ENCODE measurements around the gene SMCR8.
"Not testable (repeated sequence)": the region's sequence is repeated elsewhere in the genome, so short reads cannot be mapped to it uniquely, and the experiment has no call there.

Gene SMCR8, protein sequence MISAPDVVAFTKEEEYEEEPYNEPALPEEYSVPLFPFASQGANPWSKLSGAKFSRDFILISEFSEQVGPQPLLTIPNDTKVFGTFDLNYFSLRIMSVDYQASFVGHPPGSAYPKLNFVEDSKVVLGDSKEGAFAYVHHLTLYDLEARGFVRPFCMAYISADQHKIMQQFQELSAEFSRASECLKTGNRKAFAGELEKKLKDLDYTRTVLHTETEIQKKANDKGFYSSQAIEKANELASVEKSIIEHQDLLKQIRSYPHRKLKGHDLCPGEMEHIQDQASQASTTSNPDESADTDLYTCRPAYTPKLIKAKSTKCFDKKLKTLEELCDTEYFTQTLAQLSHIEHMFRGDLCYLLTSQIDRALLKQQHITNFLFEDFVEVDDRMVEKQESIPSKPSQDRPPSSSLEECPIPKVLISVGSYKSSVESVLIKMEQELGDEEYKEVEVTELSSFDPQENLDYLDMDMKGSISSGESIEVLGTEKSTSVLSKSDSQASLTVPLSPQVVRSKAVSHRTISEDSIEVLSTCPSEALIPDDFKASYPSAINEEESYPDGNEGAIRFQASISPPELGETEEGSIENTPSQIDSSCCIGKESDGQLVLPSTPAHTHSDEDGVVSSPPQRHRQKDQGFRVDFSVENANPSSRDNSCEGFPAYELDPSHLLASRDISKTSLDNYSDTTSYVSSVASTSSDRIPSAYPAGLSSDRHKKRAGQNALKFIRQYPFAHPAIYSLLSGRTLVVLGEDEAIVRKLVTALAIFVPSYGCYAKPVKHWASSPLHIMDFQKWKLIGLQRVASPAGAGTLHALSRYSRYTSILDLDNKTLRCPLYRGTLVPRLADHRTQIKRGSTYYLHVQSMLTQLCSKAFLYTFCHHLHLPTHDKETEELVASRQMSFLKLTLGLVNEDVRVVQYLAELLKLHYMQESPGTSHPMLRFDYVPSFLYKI

DNA sequence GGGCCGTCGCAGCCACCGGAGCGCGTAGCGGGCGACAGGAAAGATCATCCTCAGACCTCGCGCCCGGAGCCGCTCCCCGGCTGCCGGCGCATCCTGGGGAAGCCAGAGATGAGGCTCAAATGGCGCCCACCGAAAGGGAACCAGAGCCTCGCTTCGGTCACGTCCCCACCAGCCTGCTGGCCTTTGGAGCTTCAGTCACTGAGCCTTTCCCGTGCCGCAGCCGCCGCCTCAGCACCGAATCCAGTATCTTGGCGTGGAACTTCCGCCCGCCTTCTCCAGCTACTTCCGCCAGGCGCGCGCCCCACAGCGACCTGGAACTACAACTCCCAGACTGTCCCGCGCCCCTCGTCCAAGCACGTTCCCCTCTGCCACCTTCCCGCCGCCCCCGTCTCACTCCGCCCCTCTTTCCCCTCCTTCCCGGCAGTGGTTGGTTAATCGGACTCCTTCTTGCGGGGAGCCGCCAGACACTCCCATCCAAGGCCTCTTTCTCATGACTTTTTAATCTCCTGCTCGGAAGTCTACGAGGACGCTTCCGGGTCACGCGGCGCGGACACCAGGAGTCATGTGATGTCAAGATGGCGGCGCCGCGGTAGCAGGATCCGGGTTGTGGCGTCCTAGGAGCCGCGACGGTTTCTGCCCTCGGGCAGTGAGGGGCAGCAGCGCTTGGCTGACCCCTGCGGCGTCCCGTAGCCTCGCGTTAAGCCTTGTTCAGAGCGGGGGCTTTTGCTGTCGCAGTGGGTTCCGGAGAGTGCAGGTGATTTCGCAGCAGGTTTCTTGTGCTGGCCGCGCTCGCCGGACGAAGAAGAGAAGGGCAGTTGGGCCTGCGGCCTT lies at the start of gene SMCR8, which contains the start of gene TOP3A:
Gene SMCR8 (plus strand): TSS at position 563 of the 831 bp plus-strand sequence. CDS start 497 bp downstream, outside the sequence.
Gene TOP3A (minus strand): TSS at position 264 of the 831 bp plus-strand sequence. CDS start 216 bp downstream, at position 48.
- peak; percentile 97 for DNase-seq (ENCODE audit: low read depth in 2 of 2)

- no peak for DNase-seq (ENCODE audit: low read depth in 2 of 2)
Measured at GRCh38 chr17:18267366-18267765, 47.7 kb upstream of the SMCR8 start.

GRCh38 chr17:18267927-18268711 lies 47.0 kb upstream of the SMCR8 start:
- DNase-seq (ENCODE audit: low read depth in 2 of 2) = no peak

DNA sequence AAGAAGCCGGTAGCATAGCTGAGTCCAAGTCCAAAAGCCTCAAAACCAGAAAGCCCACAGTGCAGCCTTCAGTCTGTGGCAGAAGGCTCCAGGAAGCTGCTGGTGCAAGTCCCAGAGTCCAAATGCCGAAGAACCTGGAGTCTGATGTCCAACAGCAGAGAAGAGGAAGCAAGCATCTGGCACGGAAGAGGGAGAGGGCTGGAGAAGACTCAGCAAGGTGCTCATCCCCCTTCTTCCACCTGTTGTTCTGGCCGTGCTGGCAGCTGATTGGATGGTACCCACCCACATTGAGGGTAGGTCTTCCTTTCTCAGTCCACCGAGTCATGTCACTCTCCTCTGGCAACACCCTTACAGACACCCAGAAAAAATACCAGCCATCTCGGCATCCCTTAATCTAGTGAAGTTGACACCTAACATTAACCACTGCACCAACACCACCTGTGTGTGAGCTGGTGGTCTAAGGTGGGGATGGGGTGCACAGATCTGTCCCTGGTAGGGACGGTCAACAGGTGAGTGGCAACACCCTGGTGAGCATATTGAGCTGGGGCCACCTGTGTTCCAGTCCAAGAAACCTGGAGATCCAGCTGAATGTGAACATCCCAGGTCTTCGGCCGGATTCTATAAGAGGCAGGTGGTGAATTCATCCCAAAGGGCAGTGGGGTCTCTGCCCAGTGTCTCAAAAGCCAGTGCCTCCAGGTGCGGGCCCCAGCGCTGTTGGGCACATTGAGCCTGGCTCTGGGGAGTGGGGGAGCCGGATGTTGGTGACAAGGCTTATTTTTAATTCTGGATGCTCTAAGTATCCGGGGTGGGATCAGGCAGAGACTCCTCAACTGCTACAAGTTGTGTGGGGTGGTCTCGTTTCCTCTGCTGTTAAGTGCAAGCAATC lies 44.8 kb upstream of the SMCR8 start:
- no peak for DNase-seq (ENCODE audit: low read depth in 2 of 2)

DNA sequence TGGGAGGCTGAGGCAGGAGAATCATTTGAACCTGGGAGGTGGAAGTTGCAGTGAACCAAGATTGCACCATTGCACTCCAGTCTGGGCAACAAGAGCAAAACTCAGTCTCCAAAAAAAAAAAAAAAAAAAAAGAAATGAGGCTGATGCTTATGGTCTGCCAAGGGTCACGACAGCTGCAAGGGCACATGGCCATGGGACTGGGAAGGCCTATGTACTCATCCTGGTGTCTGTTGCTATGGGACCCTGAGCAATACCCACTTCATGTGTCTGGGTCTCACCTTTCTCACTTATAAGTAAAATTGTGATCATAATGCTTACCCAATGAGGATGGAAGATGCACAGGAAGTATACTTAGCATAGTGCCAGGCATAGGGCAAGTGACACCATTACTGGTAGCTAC lies 38.0 kb upstream of the SMCR8 start:
- DNase-seq (ENCODE audit: low read depth in 2 of 2) = no peak

DNA sequence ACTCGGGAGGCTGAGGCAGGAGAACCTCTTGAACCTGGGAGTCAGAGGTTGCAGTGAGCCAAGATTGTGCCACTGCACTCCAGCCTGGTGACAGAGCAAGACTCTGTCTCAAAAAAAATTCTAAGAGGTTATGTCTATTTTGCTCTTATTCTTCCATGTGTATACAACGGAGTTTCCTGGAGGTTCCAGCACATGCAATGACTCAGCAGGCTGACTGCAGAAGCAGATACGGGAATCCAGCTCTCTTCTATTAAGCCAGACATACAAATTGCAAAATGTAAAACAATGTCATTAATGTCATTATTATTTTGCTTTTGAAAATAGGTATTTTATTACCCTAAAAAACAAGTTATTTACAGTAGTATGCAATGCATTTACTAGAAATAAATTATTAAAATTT lies 36.2 kb upstream of the SMCR8 start:
- DNase-seq (ENCODE audit: low read depth in 2 of 2) = no peak

- no peak for DNase-seq (ENCODE audit: low read depth in 2 of 2)
Measured at GRCh38 chr17:18280249-18280648, 34.8 kb upstream of the SMCR8 start.

DNA sequence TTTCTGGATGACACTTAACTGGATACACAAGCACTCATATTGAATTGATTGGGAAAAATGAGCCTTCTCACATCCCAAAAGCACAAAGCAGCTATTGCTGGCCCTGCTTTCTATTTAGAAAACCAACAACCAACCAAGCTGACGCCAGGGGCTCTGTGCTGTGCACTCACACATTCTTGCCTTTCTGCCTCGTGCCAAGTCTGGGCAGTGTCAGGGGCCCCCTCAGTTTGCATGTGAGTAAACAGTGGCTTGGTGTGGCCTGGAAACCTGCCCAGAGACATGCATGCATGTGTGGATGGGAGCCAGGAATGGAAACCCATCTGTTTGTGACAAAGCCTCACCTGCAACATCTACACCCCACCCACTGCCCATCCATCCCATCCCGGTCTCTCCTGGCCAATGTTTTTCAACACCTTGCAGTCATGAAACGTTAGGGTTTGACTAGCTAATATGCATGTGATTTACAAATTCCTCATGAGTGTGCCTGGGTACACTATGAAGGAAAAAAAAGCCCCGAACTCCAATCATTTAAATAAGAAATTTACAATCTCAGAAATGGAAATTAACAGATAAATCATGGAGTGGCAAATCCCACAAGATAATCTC lies 34.2 kb upstream of the SMCR8 start:
- no peak for DNase-seq (ENCODE audit: low read depth in 2 of 2)

DNA sequence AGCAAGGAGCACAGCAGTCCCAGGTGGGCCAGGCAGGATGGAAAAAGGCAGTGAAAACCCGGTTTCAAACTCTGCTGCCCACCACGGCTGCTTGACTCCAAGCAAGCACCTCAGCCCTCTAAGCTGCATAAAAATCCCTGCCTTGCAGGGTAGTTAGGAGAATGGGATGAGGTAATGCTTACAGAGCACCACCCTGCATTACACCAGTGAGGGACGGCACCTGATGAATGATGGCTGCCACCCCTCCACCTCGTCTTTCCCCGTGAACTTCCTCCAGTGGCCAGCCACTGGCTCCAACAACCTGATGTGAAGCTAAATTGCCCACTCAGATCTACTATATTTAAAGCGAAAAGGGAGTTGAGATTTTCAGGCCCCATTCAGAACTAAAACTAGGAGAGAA lies 33.3 kb upstream of the SMCR8 start:
- no peak for DNase-seq (ENCODE audit: low read depth in 2 of 2)

- DNase-seq (ENCODE audit: low read depth in 2 of 2) = no peak
Measured at GRCh38 chr17:18285296-18285695, 29.8 kb upstream of the SMCR8 start.

GRCh38 chr17:18291718-18292540 lies 23.2 kb upstream of the SMCR8 start:
- DNase-seq (ENCODE audit: low read depth in 2 of 2) = no peak

GRCh38 chr17:18298061-18298460 lies 17.0 kb upstream of the SMCR8 start:
- not testable (repeated sequence) for DNase-seq (ENCODE audit: low read depth in 2 of 2)

DNA sequence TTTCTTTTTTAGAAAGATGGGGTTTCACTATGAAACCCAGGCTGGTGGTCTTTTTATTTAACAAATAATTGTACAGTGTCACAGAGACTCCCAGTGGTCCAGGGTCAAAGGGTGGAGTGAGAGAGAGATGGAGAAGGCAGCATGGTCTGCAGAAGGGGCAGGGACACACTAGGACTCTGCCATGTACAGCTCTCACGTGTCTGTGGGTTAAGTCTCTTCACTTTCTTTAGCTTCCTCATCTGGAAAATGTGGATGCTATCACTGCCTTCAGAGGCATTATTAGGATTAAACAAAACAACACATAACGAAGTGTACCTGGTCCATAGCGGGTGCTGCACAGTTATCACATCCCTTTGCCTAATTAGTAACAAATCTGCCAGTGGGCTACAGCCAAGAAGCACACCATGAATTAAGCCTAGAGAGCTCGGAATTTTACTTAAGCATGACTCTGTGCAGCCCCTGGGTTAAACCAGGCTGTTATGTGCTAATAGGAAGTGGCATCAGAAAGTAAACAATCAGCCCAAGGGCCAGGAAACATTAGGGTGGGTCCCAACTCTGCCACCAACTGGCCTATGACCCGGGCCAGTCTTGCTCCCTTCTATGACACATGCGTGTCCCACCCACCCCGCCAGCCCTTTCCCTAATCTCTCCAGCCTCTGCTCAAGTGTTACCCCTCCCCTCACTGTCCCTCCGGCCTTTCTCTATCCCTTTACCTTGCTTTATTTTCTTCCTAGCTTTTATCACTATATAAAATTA lies 14.2 kb upstream of the SMCR8 start:
- no peak for DNase-seq (ENCODE audit: low read depth in 2 of 2)

- not testable (repeated sequence) for DNase-seq (ENCODE audit: low read depth in 2 of 2)
Measured at GRCh38 chr17:18303206-18303605, 11.9 kb upstream of the SMCR8 start.

DNA sequence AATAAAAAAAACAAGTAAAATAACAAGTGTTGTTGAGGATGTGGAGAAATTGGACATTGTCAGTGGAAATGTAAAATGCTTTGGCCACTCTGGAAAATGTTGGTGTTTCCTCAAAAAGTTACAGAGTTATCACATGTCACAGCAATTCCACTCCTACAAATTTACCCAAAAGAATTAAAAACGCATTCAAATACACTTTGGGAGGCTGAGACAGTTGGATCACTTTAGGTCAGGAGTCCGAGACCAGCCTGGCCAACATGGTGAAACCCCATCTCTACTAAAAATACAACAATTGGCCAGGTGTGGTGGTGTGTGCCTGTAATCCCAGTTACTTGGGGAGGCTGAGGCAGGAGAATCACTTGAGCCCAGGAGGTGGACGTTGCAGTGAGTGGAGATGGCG lies 5.9 kb upstream of the SMCR8 start:
- no peak for DNase-seq (ENCODE audit: low read depth in 2 of 2)

DNA sequence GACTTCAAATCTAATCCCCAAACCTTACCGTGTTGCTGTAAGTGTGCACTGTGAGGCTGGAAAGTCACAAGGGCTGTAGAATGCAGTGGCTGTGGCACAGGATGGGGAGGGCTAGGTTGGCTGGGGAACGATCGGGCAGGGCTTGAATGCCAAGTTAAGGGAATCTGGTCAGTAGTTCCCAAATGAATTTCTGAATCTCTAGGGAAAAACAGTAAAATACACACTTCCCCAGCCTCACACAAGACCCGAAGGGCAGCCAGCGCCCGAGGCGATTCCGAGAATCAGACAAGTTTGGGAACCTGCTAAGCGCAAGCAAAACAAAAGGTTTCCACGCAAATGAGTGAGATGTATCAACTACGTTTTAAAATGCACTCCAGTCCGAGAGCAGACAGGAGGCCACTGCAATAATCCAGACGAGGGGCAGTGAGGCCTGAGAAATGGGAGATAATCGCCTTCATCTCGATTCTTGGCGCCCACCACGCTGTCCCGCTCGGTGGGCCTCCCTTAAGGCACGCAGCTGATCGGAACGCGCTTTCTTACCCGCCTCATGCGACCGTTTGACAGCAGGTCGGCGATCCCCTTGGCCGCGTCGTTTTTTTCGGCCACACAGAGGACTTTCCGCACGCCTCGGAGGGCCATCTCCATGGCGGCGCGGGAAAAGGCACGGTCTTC lies 898 bp upstream of the SMCR8 start:
- DNase-seq (ENCODE audit: low read depth in 2 of 2) = no peak

- peak in 1 of 2 experiments; percentile 9 for DNase-seq (ENCODE audit: low read depth in 2 of 2)
Measured at GRCh38 chr17:18315562-18315922, 449 bp downstream of the SMCR8 start.

Data from stimulated activated CD4-positive, alpha-beta T cell treated with anti-CD3 and anti-CD28 coated beads, Interleukin-12 subunit alpha, Interleukin-12 subunit beta, amount 100 ng/mL, for 24 hours (primary cell).